ENCODE measurements around the gene MBD5.
A peak's percentile ranks its signal among the peaks of the same experiment; 100 is the strongest.

The MBD5 gene

GRCh38 chr2:148548716-148549400, 528.0 kb downstream of the MBD5 start:
- DNase-seq (ENCODE audit: low spot score) = peak; percentile 55

- peak; percentile 21 for DNase-seq (ENCODE audit: low spot score)
Observed at GRCh38 chr2:148552675-148553331, 531.9 kb downstream of the MBD5 start.

- DNase-seq (ENCODE audit: low spot score) = no peak
Observed at GRCh38 chr2:148553332-148553887, 532.5 kb downstream of the MBD5 start.

GRCh38 chr2:148554459-148555247, 533.8 kb downstream of the MBD5 start:
- no peak for DNase-seq (ENCODE audit: low spot score)

- DNase-seq (ENCODE audit: low spot score) = no peak
Observed at GRCh38 chr2:148555622-148556294, 534.9 kb downstream of the MBD5 start.

- no peak for DNase-seq (ENCODE audit: low spot score)
Observed at GRCh38 chr2:148557844-148558436, 537.0 kb downstream of the MBD5 start.

GRCh38 chr2:148560496-148560895, 539.6 kb downstream of the MBD5 start:
- no peak for DNase-seq (ENCODE audit: low spot score)

GRCh38 chr2:148561389-148561788, 540.5 kb downstream of the MBD5 start:
- no peak for DNase-seq (ENCODE audit: low spot score)

GRCh38 chr2:148565272-148565894, 544.5 kb downstream of the MBD5 start:
- no peak for DNase-seq (ENCODE audit: low spot score)
